ENCODE data around the gene ZNF598. TPM values are rescaled to one million over a fixed set of nuclear protein-coding genes. Genes with fewer than 3 reads are reported as not detected.
A peak's percentile ranks its signal among the peaks of the same experiment; 100 is the strongest.

ZNF598 gene
- total and polyA plus RNA-seq, 2 of the 13 experiments (the other 11 are each of a cell fraction or from before 2014, with no cell fraction given) = 13.5 to 14.2 TPM

DNA sequence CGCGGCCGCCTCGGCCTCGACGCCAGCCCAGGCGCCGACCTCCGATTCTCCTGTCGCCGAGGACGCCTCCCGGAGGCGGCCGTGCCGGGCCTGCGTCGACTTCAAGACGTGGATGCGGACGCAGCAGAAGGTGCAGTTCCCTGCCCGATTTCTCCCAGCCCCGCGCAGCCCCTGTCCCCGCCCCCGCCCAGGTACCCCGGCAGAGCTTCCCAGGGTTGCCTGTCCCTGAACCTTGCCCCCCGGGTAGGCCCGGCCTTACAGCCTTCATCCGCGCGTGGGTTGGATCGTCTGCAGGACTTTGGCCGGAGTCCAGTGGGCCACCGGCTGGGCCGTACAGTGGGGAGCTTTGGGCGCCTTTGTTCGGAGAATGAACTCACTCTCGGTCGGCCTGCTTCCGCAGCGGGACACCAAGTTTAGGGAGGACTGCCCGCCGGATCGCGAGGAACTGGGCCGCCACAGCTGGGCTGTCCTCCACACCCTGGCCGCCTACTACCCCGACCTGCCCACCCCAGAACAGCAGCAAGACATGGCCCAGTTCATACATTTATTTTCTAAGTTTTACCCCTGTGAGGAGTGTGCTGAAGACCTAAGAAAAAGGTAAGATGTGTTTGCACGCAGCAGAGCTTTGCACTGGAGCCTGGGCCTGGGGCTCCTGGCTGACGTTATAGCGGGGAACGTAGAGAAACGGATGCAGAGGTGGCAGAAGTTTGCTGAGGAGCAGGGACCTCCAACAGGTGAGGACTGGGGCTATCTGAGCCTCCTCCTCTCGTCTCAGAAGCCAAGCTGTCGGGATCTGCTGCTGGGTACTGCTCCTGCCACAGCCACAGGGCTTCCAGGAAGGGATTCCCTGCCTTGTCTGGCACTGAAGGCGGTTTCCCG, 25.0 kb downstream of the ZNF598 start (continued):
- TF ChIP-seq HNRNPL (IDR thresholded peaks at IDR 0.05; ENCODE audit: low read depth, low read length) = 0 out of 2 replicates have a peak, but pooled peaks have one; percentile 54
- no peak for TF ChIP-seq ZNF441 (CRISPR knock-in tag; IDR thresholded peaks at IDR 0.05; ENCODE audit: borderline replicate concordance)
- peak; percentile 58 for TF ChIP-seq KMT2A (CRISPR knock-in tag; IDR thresholded peaks at IDR 0.05)
- TF ChIP-seq ZNF616 (CRISPR knock-in tag; IDR thresholded peaks at IDR 0.05; ENCODE audit: low read depth) = 0 out of 2 replicates have a peak, but pooled peaks have one; percentile 30
- peak; percentile 28 for TF ChIP-seq HOXA3 (CRISPR knock-in tag; IDR thresholded peaks at IDR 0.05)
- peak; percentile 53; the same call in 1 of the 2 replicates for TF ChIP-seq ZZZ3 (CRISPR knock-in tag; IDR thresholded peaks at IDR 0.05; ENCODE audit: borderline replicate concordance)
- TF ChIP-seq ZNF737 (CRISPR knock-in tag; IDR thresholded peaks at IDR 0.05; ENCODE audit: borderline replicate concordance) = no peak; the same call in 1 of the 2 replicates
- TF ChIP-seq, protein P1, sequence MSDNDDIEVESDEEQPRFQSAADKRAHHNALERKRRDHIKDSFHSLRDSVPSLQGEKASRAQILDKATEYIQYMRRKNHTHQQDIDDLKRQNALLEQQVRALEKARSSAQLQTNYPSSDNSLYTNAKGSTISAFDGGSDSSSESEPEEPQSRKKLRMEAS (IDR thresholded peaks at IDR 0.05) = peak; percentile 17; the same call in 1 of the 2 replicates
- TF ChIP-seq RORA (CRISPR knock-in tag; IDR thresholded peaks at IDR 0.05) = 0 out of 2 replicates have a peak, but pooled peaks have one; percentile 20
- TF ChIP-seq ZNF883 (CRISPR knock-in tag; IDR thresholded peaks at IDR 0.05; ENCODE audit: not compliant biosample characterization) = peak; percentile 1
- TF ChIP-seq, protein P2, sequence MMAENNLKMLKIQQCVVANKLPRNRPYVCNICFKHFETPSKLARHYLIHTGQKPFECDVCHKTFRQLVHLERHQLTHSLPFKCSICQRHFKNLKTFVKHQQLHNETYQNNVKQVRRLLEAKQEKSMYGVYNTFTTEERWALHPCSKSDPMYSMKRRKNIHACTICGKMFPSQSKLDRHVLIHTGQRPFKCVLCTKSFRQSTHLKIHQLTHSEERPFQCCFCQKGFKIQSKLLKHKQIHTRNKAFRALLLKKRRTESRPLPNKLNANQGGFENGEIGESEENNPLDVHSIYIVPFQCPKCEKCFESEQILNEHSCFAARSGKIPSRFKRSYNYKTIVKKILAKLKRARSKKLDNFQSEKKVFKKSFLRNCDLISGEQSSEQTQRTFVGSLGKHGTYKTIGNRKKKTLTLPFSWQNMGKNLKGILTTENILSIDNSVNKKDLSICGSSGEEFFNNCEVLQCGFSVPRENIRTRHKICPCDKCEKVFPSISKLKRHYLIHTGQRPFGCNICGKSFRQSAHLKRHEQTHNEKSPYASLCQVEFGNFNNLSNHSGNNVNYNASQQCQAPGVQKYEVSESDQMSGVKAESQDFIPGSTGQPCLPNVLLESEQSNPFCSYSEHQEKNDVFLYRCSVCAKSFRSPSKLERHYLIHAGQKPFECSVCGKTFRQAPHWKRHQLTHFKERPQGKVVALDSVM (CRISPR knock-in tag; IDR thresholded peaks at IDR 0.05) = peak; percentile 89
- TF ChIP-seq ZNF816 (CRISPR knock-in tag; IDR thresholded peaks at IDR 0.05; ENCODE audit: borderline replicate concordance) = no peak
- no peak; the same call in 1 of the 2 replicates for TF ChIP-seq ARNT2 (CRISPR knock-in tag; IDR thresholded peaks at IDR 0.05; ENCODE audit: low read depth)
- peak in 1 of 2 experiments; percentile 5; a peak in 3 of 4 replicates for TF ChIP-seq POLR2A (IDR thresholded peaks at IDR 0.05; ENCODE audit: insufficient read depth in 1 of 2, low read depth in 2 of 2, low read length in 2 of 2)
- TF ChIP-seq SPEN (CRISPR knock-in tag; IDR thresholded peaks at IDR 0.05; ENCODE audit: low read depth) = peak; percentile 13; the same call in 1 of the 2 replicates
- TF ChIP-seq PHF8 (CRISPR knock-in tag; IDR thresholded peaks at IDR 0.05) = peak; percentile 72
- TF ChIP-seq ZNF839 (CRISPR knock-in tag; IDR thresholded peaks at IDR 0.05; ENCODE audit: borderline replicate concordance) = 0 out of 2 replicates have a peak, but pooled peaks have one; percentile 42
- peak; percentile 19; the same call in 1 of the 2 replicates for TF ChIP-seq POLR2G (IDR thresholded peaks at IDR 0.05; ENCODE audit: low read depth, low read length)
- TF ChIP-seq ESRRA (CRISPR knock-in tag; IDR thresholded peaks at IDR 0.05; ENCODE audit: low read depth) = no peak
- no peak for TF ChIP-seq NONO (IDR thresholded peaks at IDR 0.05)
- TF ChIP-seq NONO (CRISPR knock-in tag; conservative IDR thresholded peaks at IDR 0.05) = peak; percentile 46; the same call in 1 of the 2 replicates
- TF ChIP-seq ZNF83 (CRISPR knock-in tag; IDR thresholded peaks at IDR 0.05; ENCODE audit: borderline replicate concordance) = peak; percentile 76; the same call in 1 of the 2 replicates
- peak; percentile 55 for TF ChIP-seq AGO2 (optimal IDR thresholded peaks at IDR 0.05; ENCODE audit: low read depth, low read length)
- 0 out of 2 replicates have a peak, but pooled peaks have one; percentile 8 for TF ChIP-seq RBFOX2 (IDR thresholded peaks at IDR 0.05; ENCODE audit: low read depth, low read length)
- TF ChIP-seq DMAP1 (CRISPR knock-in tag; IDR thresholded peaks at IDR 0.05) = peak; percentile 50; the same call in 1 of the 2 replicates
- TF ChIP-seq, protein P3, sequence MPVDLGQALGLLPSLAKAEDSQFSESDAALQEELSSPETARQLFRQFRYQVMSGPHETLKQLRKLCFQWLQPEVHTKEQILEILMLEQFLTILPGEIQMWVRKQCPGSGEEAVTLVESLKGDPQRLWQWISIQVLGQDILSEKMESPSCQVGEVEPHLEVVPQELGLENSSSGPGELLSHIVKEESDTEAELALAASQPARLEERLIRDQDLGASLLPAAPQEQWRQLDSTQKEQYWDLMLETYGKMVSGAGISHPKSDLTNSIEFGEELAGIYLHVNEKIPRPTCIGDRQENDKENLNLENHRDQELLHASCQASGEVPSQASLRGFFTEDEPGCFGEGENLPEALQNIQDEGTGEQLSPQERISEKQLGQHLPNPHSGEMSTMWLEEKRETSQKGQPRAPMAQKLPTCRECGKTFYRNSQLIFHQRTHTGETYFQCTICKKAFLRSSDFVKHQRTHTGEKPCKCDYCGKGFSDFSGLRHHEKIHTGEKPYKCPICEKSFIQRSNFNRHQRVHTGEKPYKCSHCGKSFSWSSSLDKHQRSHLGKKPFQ (CRISPR knock-in tag; IDR thresholded peaks at IDR 0.05; ENCODE audit: insufficient replicate concordance) = peak; percentile 18

Measured in HepG2 (cell line).